Measurements from ENCODE around the gene NTMT1.

The NTMT1 gene

GRCh38 chr9:129614932-129615331 lies 11.0 kb upstream of the NTMT1 start:
- peaks cover 9% of the 10 kb centered on the region for H3K27me3 ChIP-seq (ENCODE audit: insufficient read depth, poor library complexity, severe bottlenecking)
- TF ChIP-seq SPI1 (IDR thresholded peaks at IDR 0.05; ENCODE audit: borderline replicate concordance, low read depth) (no peak), POLR2AphosphoS5 (IDR thresholded peaks at IDR 0.05; ENCODE audit: low read depth) (no peak), REST (IDR thresholded peaks at IDR 0.05; ENCODE audit: insufficient replicate concordance, low read depth) (no peak), GABPA (IDR thresholded peaks at IDR 0.05; ENCODE audit: low read depth) (no peak), CTCF (IDR thresholded peaks at IDR 0.05; ENCODE audit: insufficient read depth, low read length) (no peak)
- H3K27ac ChIP-seq (replicated peaks): no peak overlapping the region
- DNase-seq (ENCODE audit: low read depth in 1 of 2, low spot score in 1 of 2): no peak
- H3K4me3 ChIP-seq (replicated peaks; ENCODE audit: insufficient read depth, low read length): no peak overlapping the region

GRCh38 chr9:129615407-129616285 lies 10.3 kb upstream of the NTMT1 start:
- H3K27ac ChIP-seq (replicated peaks): no peak overlapping the region
- TF ChIP-seq CTCF (IDR thresholded peaks at IDR 0.05; ENCODE audit: insufficient read depth, low read length) (no peak), GABPA (IDR thresholded peaks at IDR 0.05; ENCODE audit: low read depth) (no peak), POLR2AphosphoS5 (IDR thresholded peaks at IDR 0.05; ENCODE audit: low read depth) (no peak), SPI1 (IDR thresholded peaks at IDR 0.05; ENCODE audit: borderline replicate concordance, low read depth) (no peak), REST (IDR thresholded peaks at IDR 0.05; ENCODE audit: insufficient replicate concordance, low read depth) (no peak)

GRCh38 chr9:129617167-129617566 lies 8.8 kb upstream of the NTMT1 start:
- Histone ChIP-seq H3K27ac (replicated peaks) (no peak overlapping the region), H3K27me3 (ENCODE audit: insufficient read depth, poor library complexity, severe bottlenecking) (peaks cover 9% of the 10 kb centered on the region), H3K4me3 (replicated peaks; ENCODE audit: insufficient read depth, low read length) (no peak overlapping the region)
- no peak for DNase-seq (ENCODE audit: low read depth in 1 of 2, low spot score in 1 of 2)
- TF ChIP-seq REST (IDR thresholded peaks at IDR 0.05; ENCODE audit: insufficient replicate concordance, low read depth) (no peak), POLR2AphosphoS5 (IDR thresholded peaks at IDR 0.05; ENCODE audit: low read depth) (no peak), CTCF (IDR thresholded peaks at IDR 0.05; ENCODE audit: insufficient read depth, low read length) (no peak), GABPA (IDR thresholded peaks at IDR 0.05; ENCODE audit: low read depth) (no peak), SPI1 (IDR thresholded peaks at IDR 0.05; ENCODE audit: borderline replicate concordance, low read depth) (no peak)

More at GRCh38 chr9:129615407-129616285, 10.3 kb upstream of the NTMT1 start:
- Histone ChIP-seq H3K27me3 (ENCODE audit: insufficient read depth, poor library complexity, severe bottlenecking) (peaks cover 9% of the 10 kb centered on the region), H3K4me3 (replicated peaks; ENCODE audit: insufficient read depth, low read length) (no peak overlapping the region)
- DNase-seq (ENCODE audit: low read depth in 1 of 2, low spot score in 1 of 2): no peak
